BLaER1 (cell line): Measurements from ENCODE around the gene RAB24.

Experiments used
- H3K27ac ChIP-seq: shearing (Covaris generic); formaldehyde crosslinking; 2 replicates; pipeline ENCODE4 v1.8.1; 2022
- H3K27me3 ChIP-seq: shearing (Covaris generic); formaldehyde crosslinking; 2 replicates; pipeline ENCODE4 v1.8.1; 2022
- H3K36me3 ChIP-seq: shearing (Covaris generic); formaldehyde crosslinking; 2 replicates; pipeline ENCODE4 v1.8.1; 2022
- H3K4me1 ChIP-seq: shearing (Covaris generic); formaldehyde crosslinking; 2 replicates; pipeline ENCODE4 v1.8.1; 2022
- H3K4me2 ChIP-seq: shearing (Covaris generic); formaldehyde crosslinking; 2 replicates; pipeline ENCODE4 v1.8.1; 2022
- H3K4me3 ChIP-seq: shearing (Covaris generic); formaldehyde crosslinking; 2 replicates; pipeline ENCODE4 v1.8.1; 2022
- H3K9ac ChIP-seq: shearing (Covaris generic); formaldehyde crosslinking; 2 replicates; pipeline ENCODE4 v1.8.1; 2022
- H3K9me3 ChIP-seq: shearing (Covaris generic); formaldehyde crosslinking; 2 replicates; pipeline ENCODE4 v1.8.1; 2022
- H4K20me1 ChIP-seq: shearing (Covaris generic); formaldehyde crosslinking; 2 replicates; pipeline ENCODE4 v1.8.1; 2022
- Cebpa-rat ChIP-seq: shearing (Covaris generic); IDR thresholded peaks from 2 replicates; pipeline ENCODE4 v1.8.1; 2022

Gene RAB24

GRCh38 chr5:177303121-177303924 lies at the start of gene RAB24, which contains the start of gene PRELID1:
TSS of gene RAB24 (minus strand) at chr5:177303719. CDS start at chr5:177303288, 431 bp downstream.
TSS of gene PRELID1 (plus strand) at chr5:177303799. CDS start at chr5:177303986, 187 bp downstream.
- TF ChIP-seq Cebpa-rat = no peak
- Histone ChIP-seq H3K9me3 (no peaks in the 10 kb centered on the region), H3K4me3 (peak within 1 kb of the TSS; percentile 89), H3K36me3 (peaks cover 56% of the 10 kb centered on the region), H3K9ac (peak within 1 kb of the TSS; percentile 92), H3K27me3 (no peaks in the 10 kb centered on the region), H3K4me1 (peaks cover 84% of the 10 kb centered on the region), H4K20me1 (peaks cover 78% of the 10 kb centered on the region), H3K4me2 (peak within 1 kb of the TSS; percentile 100), H3K27ac (peak within 1 kb of the TSS; percentile 94)

DNA sequence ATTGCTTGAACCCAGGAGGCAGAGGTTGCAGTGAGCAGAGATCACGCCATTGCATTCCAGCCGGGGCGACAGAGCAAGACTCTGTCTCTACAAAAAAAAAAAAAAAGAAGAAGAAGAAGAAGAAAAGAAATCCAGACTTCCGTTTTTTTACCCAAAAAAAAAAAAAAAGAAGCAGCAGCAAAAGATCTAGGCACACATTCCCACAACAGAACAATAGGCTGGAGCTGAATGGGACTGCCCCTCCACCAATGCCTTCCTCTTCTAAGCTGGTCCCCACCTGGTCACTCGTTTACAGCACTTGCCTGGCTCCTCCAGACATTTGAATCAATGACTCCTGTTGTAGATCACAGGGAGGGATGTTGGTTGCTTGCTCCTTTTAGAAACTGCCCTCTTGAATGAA lies 49.6 kb upstream of the RAB24 start:
- no peaks in the 10 kb centered on the region for H3K9me3 ChIP-seq
- H3K9ac ChIP-seq = no peak overlapping the region
- no peak for TF ChIP-seq Cebpa-rat
- H3K27me3 ChIP-seq = no peaks in the 10 kb centered on the region
- H3K4me1 ChIP-seq = peaks cover 69% of the 10 kb centered on the region
- H3K4me2 ChIP-seq = no peak overlapping the region
- H4K20me1 ChIP-seq = peaks cover 31% of the 10 kb centered on the region
- H3K4me3 ChIP-seq = no peak overlapping the region
- H3K36me3 ChIP-seq = peaks cover 15% of the 10 kb centered on the region
- H3K27ac ChIP-seq = no peak overlapping the region

GRCh38 chr5:177351392-177352329 lies 48.1 kb upstream of the RAB24 start, which contains the start of gene LMAN2:
TSS of gene LMAN2 (minus strand) at chr5:177351668. CDS start at chr5:177351647, 21 bp downstream.
- Histone ChIP-seq H4K20me1 (peaks cover 45% of the 10 kb centered on the region), H3K4me3 (peak within 1 kb of the TSS; percentile 97), H3K27ac (peak within 1 kb of the TSS; percentile 97), H3K36me3 (peaks cover 26% of the 10 kb centered on the region), H3K4me1 (peaks cover 68% of the 10 kb centered on the region), H3K4me2 (peak within 1 kb of the TSS; percentile 96), H3K9me3 (no peaks in the 10 kb centered on the region), H3K9ac (peak within 1 kb of the TSS; percentile 98), H3K27me3 (no peaks in the 10 kb centered on the region)
- TF ChIP-seq Cebpa-rat = no peak

DNA sequence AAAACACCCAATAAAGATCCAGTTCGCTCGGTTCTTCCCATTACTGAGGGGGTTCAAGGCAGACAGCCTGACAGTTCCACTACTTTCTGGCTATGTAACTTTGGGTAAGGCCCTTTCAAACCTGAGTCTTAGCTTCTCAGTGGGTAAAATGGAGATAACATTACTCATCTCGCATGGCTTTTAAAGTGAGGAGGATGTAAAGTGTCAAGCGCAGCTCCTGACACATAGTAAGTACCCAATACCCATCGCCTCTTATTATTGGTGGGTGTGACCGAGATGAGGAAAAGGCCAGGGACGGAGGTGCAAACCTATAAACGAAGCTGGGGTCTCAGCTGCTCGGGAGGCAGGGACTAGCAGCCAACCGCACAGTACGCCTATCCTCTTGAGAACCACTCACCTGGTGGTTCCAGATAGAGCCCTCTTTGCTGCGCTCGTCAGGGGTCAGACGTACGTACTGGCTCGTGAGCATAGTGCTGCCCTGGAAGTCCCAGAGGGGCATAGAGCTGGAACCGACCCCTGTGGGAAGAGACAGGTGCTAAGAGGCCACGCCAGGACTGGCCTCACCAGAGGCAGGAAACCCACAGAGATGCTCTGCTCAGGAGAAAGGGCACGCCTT lies 47.4 kb upstream of the RAB24 start:
- Histone ChIP-seq H3K4me2 (peak overlapping the region; percentile 96), H3K9ac (peak overlapping the region; percentile 98), H3K27ac (peak overlapping the region; percentile 97), H3K4me3 (peak overlapping the region; percentile 97), H4K20me1 (peaks cover 53% of the 10 kb centered on the region), H3K9me3 (no peaks in the 10 kb centered on the region), H3K4me1 (peaks cover 60% of the 10 kb centered on the region), H3K27me3 (no peaks in the 10 kb centered on the region), H3K36me3 (peaks cover 32% of the 10 kb centered on the region)
- no peak for TF ChIP-seq Cebpa-rat

DNA sequence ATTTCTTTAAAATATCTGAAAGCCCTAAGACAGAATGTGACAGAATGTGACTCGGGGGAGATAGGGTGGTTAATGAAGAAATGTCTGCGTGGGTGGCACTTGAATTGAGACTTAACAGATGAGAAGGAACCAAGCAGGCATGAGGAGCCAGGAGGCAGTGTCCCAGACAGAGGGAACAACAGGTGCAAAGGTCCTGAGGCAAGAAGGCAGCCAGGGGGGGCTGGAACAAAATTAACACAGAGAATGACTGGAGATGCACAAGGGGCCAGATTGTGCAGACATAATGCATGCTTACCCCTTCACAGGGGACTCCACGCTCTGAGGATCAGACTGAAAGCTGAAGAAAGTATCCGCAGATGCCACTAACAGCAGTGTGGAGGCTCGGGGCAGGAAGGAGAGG lies 46.2 kb upstream of the RAB24 start:
- peak overlapping the region; percentile 97 for H3K4me3 ChIP-seq
- peak overlapping the region; percentile 96 for H3K4me2 ChIP-seq
- H3K9me3 ChIP-seq = no peaks in the 10 kb centered on the region
- H3K4me1 ChIP-seq = peaks cover 49% of the 10 kb centered on the region
- H3K36me3 ChIP-seq = peaks cover 43% of the 10 kb centered on the region
- peaks cover 63% of the 10 kb centered on the region for H4K20me1 ChIP-seq
- TF ChIP-seq Cebpa-rat = no peak
- H3K9ac ChIP-seq = peak overlapping the region; percentile 98
- no peak overlapping the region for H3K27ac ChIP-seq
- H3K27me3 ChIP-seq = no peaks in the 10 kb centered on the region

GRCh38 chr5:177349362-177349647 lies 45.8 kb upstream of the RAB24 start:
- Histone ChIP-seq H3K4me2 (peak overlapping the region; percentile 96), H3K36me3 (peaks cover 47% of the 10 kb centered on the region), H3K4me3 (no peak overlapping the region), H3K4me1 (peaks cover 47% of the 10 kb centered on the region), H3K9ac (peak overlapping the region; percentile 98; the same call in 1 of the 2 replicates), H4K20me1 (peaks cover 63% of the 10 kb centered on the region), H3K27ac (no peak overlapping the region), H3K9me3 (no peaks in the 10 kb centered on the region), H3K27me3 (no peaks in the 10 kb centered on the region)
- TF ChIP-seq Cebpa-rat = no peak

GRCh38 chr5:177347699-177348098 lies 44.2 kb upstream of the RAB24 start:
- no peak overlapping the region for H3K4me3 ChIP-seq

DNA sequence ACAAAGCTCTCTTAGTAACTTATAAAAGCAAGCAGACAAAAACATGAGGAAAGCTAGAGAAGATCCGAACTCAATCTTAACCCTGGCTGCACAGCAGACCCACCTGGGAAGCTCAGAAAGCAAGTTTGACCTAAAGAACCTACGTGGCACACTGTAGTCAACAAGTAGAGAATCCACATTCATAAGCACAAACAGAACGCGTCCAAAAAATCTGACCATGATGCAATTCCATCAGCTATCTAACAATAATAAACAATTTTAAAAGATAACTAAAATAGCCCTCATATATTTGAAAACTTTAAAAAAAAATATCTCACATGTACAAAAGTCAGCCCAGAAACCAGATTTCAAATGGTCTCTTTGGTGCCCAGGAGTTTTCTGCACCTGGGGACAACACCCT lies 43.3 kb upstream of the RAB24 start:
- peaks cover 71% of the 10 kb centered on the region for H3K36me3 ChIP-seq
- no peaks in the 10 kb centered on the region for H3K9me3 ChIP-seq
- H3K27me3 ChIP-seq = no peaks in the 10 kb centered on the region
- peaks cover 63% of the 10 kb centered on the region for H4K20me1 ChIP-seq
- no peak overlapping the region for H3K4me3 ChIP-seq
- no peak for TF ChIP-seq Cebpa-rat
- H3K9ac ChIP-seq = peak overlapping the region; percentile 28; the same call in 1 of the 2 replicates
- H3K4me2 ChIP-seq = peak overlapping the region; percentile 18; the same call in 1 of the 2 replicates
- H3K27ac ChIP-seq = no peak overlapping the region
- peaks cover 40% of the 10 kb centered on the region for H3K4me1 ChIP-seq

More at GRCh38 chr5:177347699-177348098, 44.2 kb upstream of the RAB24 start:
- H3K4me2 ChIP-seq = peak overlapping the region; percentile 18; the same call in 1 of the 2 replicates
- no peaks in the 10 kb centered on the region for H3K9me3 ChIP-seq
- no peak overlapping the region for H3K27ac ChIP-seq
- no peaks in the 10 kb centered on the region for H3K27me3 ChIP-seq
- H3K4me1 ChIP-seq = peaks cover 47% of the 10 kb centered on the region
- H3K9ac ChIP-seq = no peak overlapping the region
- peaks cover 63% of the 10 kb centered on the region for H4K20me1 ChIP-seq
- TF ChIP-seq Cebpa-rat = no peak
- peaks cover 63% of the 10 kb centered on the region for H3K36me3 ChIP-seq

GRCh38 chr5:177344891-177345290 lies 41.4 kb upstream of the RAB24 start:
- no peak for TF ChIP-seq Cebpa-rat
- Histone ChIP-seq H3K9me3 (no peaks in the 10 kb centered on the region), H3K4me2 (no peak overlapping the region), H3K4me3 (no peak overlapping the region), H3K36me3 (peaks cover 80% of the 10 kb centered on the region), H3K27ac (no peak overlapping the region), H3K9ac (no peak overlapping the region), H3K27me3 (no peaks in the 10 kb centered on the region), H3K4me1 (peaks cover 36% of the 10 kb centered on the region), H4K20me1 (peaks cover 50% of the 10 kb centered on the region)
